Mesenchymal stem cell (in vitro differentiated cells and primary cell): ENCODE measurements around the gene SMARCD1. TPM values are rescaled to one million over a fixed set of nuclear protein-coding genes. Genes with fewer than 3 reads are reported as not detected.
A peak's percentile ranks its signal among the peaks of the same experiment; 100 is the strongest.

Source experiments
- DNase-seq: peaks from one replicate; pipeline ENCODE4 v3.0.0-alpha.2; 2013
- H2AFZ ChIP-seq: one replicate; pipeline ENCODE4 v1.6.1; 2013; ENCODE audit warnings: low read depth, mild to moderate bottlenecking, control low read depth, inconsistent platforms, low read length, moderate library complexity
- H2AK5ac ChIP-seq: 2 replicates; pipeline ENCODE4 v1.6.1; 2013; ENCODE audit warnings: low read length, moderate library complexity, mild to moderate bottlenecking, inconsistent platforms; ENCODE audit not compliant: severe bottlenecking
- H2BK120ac ChIP-seq: one replicate; pipeline ENCODE4 v1.6.1; 2013; ENCODE audit warnings: low read depth, mild to moderate bottlenecking, inconsistent platforms, low read length, moderate library complexity
- H2BK12ac ChIP-seq, 2 experiments: one replicate each; pipeline ENCODE4 v1.6.1; 2013; ENCODE audit warnings: inconsistent platforms in 2 of 2, low read length in 2 of 2, mild to moderate bottlenecking in 2 of 2, moderate library complexity in 2 of 2, control low read depth in 1 of 2
- H2BK15ac ChIP-seq: one replicate; pipeline ENCODE4 v1.6.1; 2013; ENCODE audit warnings: mild to moderate bottlenecking, low read depth, inconsistent platforms; ENCODE audit not compliant: poor library complexity, severe bottlenecking
- H2BK5ac ChIP-seq: 2 replicates; pipeline ENCODE4 v1.6.1; 2013; ENCODE audit warnings: low read depth, mild to moderate bottlenecking, low read length, control low read depth, inconsistent platforms; ENCODE audit not compliant: poor library complexity, severe bottlenecking
- H3K14ac ChIP-seq, 2 experiments: one replicate each; pipeline ENCODE4 v1.6.1; 2013; ENCODE audit warnings: inconsistent platforms in 2 of 2, low read length in 2 of 2, control low read depth in 1 of 2, mild to moderate bottlenecking in 1 of 2, moderate library complexity in 1 of 2
- H3K18ac ChIP-seq, 2 experiments: one replicate each; pipeline ENCODE4 v1.6.1; 2013; ENCODE audit warnings: inconsistent platforms in 2 of 2, low read length in 2 of 2, control low read depth in 1 of 2, low read depth in 1 of 2, mild to moderate bottlenecking in 1 of 2
- H3K23ac ChIP-seq, 2 experiments: one replicate each; pipeline ENCODE4 v1.6.1; 2013; ENCODE audit warnings: inconsistent platforms in 2 of 2, low read length in 2 of 2, mild to moderate bottlenecking in 2 of 2, moderate library complexity in 2 of 2, control low read depth in 1 of 2
- H3K27ac ChIP-seq: 2 replicates; pipeline ENCODE4 v1.5.1; 2013; ENCODE audit warnings: mild to moderate bottlenecking, moderate library complexity, low read length, control low read depth, inconsistent platforms; ENCODE audit not compliant: poor library complexity, severe bottlenecking
- H3K27me3 ChIP-seq, 2 experiments: 2 replicates each; pipeline versions ENCODE4 v1.6.1 to v1.7.0; 2013; ENCODE audit warnings: low read length in 2 of 2, mild to moderate bottlenecking in 2 of 2, moderate library complexity in 2 of 2, control low read depth in 1 of 2, inconsistent platforms in 1 of 2; ENCODE audit not compliant: control insufficient read depth in 1 of 2, insufficient read depth in 1 of 2
- H3K36me3 ChIP-seq, 2 experiments: 2 replicates each; pipeline versions ENCODE4 v1.6.1 to v1.7.0; 2013; ENCODE audit warnings: low read length in 2 of 2, control low read depth in 1 of 2, inconsistent platforms in 1 of 2, low read depth in 1 of 2, mild to moderate bottlenecking in 1 of 2; ENCODE audit not compliant: insufficient read depth in 2 of 2, control insufficient read depth in 1 of 2
- H3K4ac ChIP-seq, 2 experiments: one replicate each; pipeline ENCODE4 v1.6.1; 2013; ENCODE audit warnings: inconsistent platforms in 2 of 2, low read length in 2 of 2, mild to moderate bottlenecking in 2 of 2, moderate library complexity in 2 of 2, control low read depth in 1 of 2, low read depth in 1 of 2
- H3K4me1 ChIP-seq: 2 replicates; pipeline ENCODE4 v1.6.1; 2013; ENCODE audit warnings: low read depth, low read length, control low read depth; ENCODE audit not compliant: control insufficient read depth, insufficient read depth
- H3K4me2 ChIP-seq: 2 replicates; pipeline ENCODE4 v1.6.1; 2013; ENCODE audit warnings: low read length, mild to moderate bottlenecking, inconsistent platforms; ENCODE audit not compliant: poor library complexity, severe bottlenecking
- H3K4me3 ChIP-seq, 2 experiments: 2 replicates each; pipeline versions ENCODE4 v1.5.1 to v1.7.0; 2013; ENCODE audit warnings: low read length in 2 of 2, mild to moderate bottlenecking in 2 of 2, control low read depth in 1 of 2, low read depth in 1 of 2; ENCODE audit not compliant: insufficient read depth in 1 of 2
- H3K79me1 ChIP-seq: replicated peaks from 2 replicates; pipeline ENCODE4 v1.6.1; 2013; ENCODE audit warnings: mild to moderate bottlenecking, control low read depth, low read length, inconsistent platforms; ENCODE audit not compliant: poor library complexity, severe bottlenecking
- H3K9ac ChIP-seq: 2 replicates; pipeline ENCODE4 v1.7.0; 2013; ENCODE audit warnings: mild to moderate bottlenecking, low read length, moderate library complexity
- H3K9me3 ChIP-seq: 2 replicates; pipeline ENCODE4 v1.7.0; 2013; ENCODE audit warnings: mild to moderate bottlenecking, low read length; ENCODE audit not compliant: control insufficient read depth
- H4K8ac ChIP-seq: one replicate; pipeline ENCODE4 v1.6.1; 2013; ENCODE audit warnings: inconsistent platforms, mild to moderate bottlenecking, low read length, moderate library complexity
- H4K91ac ChIP-seq: one replicate; pipeline ENCODE4 v1.6.1; 2013; ENCODE audit warnings: mild to moderate bottlenecking, low read length, inconsistent platforms
- WGBS: methylation state at CpG from one replicate; pipeline ENCODE4 v1.1.7; 2013; ENCODE audit warnings: mixed read lengths; 5-methylcytosine and 5-hydroxymethylcytosine counted together
- polyA plus RNA-seq, 2 experiments: library from polyadenylated mRNA; stranded (reverse); fragments of 200-250 nt; gene quantifications; one replicate each; pipeline ENCODE4 v1.2.3, GENCODE V29; 2013

The SMARCD1 gene
- 38.9 TPM for polyA plus RNA-seq (2013, experiment 1 of 2)
- polyA plus RNA-seq (2013, experiment 2 of 2), result 37.6 TPM

DNA sequence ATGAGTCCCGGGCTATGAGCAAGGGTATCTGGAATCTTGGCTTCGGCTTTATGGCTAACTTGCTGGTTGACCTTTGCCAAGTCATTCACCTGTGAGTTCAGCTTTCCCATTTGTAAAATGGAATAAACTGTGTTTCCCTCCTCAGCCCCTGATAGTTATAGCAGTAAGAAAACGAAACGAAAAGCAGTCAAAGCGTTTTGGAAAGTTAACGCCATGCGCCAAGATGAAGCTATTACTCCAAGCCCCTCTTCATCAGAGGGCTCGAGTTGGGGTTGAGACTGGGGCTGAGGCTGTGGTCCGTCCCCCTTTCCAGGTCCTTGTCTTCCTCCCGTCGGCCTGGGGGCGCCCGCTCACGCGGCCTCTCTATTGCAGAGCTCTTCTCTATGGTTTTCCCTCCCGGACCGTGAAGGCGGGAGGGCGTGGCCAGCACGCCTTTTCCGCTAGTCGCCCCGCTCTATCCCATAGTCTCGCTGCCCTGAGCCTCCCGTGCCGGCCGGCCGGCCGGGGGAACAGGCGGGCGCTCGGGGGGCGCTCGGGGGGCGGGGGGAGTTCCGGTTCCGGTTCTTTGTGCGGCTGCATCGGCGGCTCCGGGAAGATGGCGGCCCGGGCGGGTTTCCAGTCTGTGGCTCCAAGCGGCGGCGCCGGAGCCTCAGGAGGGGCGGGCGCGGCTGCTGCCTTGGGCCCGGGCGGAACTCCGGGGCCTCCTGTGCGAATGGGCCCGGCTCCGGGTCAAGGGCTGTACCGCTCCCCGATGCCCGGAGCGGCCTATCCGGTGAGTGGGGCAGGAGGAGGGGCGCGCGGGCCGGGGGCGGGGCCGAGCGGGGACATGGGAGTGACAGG is at the start of gene SMARCD1:
TSS of gene SMARCD1 (plus strand) at position 568 of the 840 bp plus-strand sequence. CDS start at position 596, 28 bp downstream.
- H2BK12ac ChIP-seq, result no peak within 1 kb of the TSS
- H2BK15ac ChIP-seq, result peak within 1 kb of the TSS; percentile 50
- peak within 1 kb of the TSS; percentile 69 for H2BK120ac ChIP-seq
- H3K23ac ChIP-seq, result no peak within 1 kb of the TSS
- no peaks in the 10 kb centered on the region for H3K9me3 ChIP-seq
- peak within 1 kb of the TSS; percentile 97 for H4K8ac ChIP-seq
- H2AK5ac ChIP-seq, result peak within 1 kb of the TSS; percentile 70
- H3K18ac ChIP-seq, result peak within 1 kb of the TSS; percentile 23 to 70
- H3K14ac ChIP-seq, result no peak within 1 kb of the TSS
- peak within 1 kb of the TSS; percentile 77 to 99 for H3K4me3 ChIP-seq
- H3K79me1 ChIP-seq, result peaks cover 11% of the 10 kb centered on the region
- WGBS, result 2% methylated on average over 48 of the region's 69 CpGs
- peaks cover 22 to 28% of the 10 kb centered on the region in 2 experiments for H3K36me3 ChIP-seq
- H2BK5ac ChIP-seq, result no peak within 1 kb of the TSS
- H3K27ac ChIP-seq, result peak within 1 kb of the TSS; percentile 85
- no peaks in the 10 kb centered on the region for H3K27me3 ChIP-seq
- peak within 1 kb of the TSS; percentile 70 to 89 for H3K4ac ChIP-seq
- DNase-seq, result peak; percentile 90
- peaks cover 11% of the 10 kb centered on the region for H3K4me1 ChIP-seq
- H2AFZ ChIP-seq, result no peak within 1 kb of the TSS
- H3K9ac ChIP-seq, result peak within 1 kb of the TSS; percentile 98
- no peak within 1 kb of the TSS for H4K91ac ChIP-seq
- peak within 1 kb of the TSS; percentile 75 for H3K4me2 ChIP-seq

DNA sequence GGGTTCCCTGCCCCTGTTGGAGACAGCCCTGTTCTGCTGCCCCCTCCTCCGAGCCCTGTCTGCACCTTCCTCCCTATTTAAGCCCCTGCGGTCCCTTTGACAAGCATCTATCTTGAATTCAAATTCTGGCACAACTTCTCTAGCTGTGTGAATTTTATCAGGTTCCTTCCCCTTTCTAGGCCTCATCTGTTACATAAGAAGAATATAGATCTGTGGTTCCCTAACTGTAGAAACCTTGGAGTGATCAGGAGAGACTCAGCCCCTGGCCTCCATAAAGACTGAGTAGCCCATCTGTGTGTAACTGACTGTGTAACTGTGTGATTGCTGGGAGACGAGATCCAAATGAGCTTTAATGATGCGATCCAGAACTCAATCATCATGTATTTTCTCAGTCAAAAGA is 46.8 kb upstream of the SMARCD1 start:
- H2BK12ac ChIP-seq, result no peak overlapping the region

DNA sequence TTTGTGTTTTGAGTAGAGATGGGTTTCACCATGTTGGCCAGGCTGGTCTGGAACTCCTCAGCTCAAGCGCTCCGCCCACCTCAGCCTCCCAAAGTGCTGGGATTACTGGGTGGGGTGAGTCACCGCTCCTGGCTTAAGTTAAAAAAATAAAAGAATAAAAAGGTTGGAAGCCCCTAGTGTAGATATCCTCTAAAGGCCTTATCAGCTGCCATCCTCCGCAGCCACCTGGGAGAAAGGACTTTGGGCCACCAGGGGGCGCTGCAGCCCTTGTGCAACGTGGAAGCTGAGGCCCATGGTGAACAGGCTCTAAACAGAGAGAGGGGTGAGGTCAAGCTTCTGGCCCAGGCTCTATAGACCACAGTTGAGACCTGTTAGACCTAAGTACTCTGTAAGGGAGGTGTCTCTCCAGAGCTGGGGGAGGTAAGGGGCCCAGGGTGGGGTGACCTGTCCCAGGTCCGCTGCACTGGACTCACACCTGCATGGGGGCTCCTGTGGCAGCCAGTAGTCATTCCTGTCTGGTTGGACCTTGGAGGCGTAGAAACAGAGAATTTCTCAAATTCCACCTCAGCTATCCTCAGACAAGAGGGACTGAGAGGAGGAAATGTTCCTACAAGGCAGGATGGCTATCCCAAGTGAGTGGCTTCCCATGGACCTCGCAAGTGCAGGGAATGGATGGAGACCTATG is 45.8 kb upstream of the SMARCD1 start:
- DNase-seq, result peak; percentile 71
- H3K27ac ChIP-seq, result no peak overlapping the region
- no peaks in the 10 kb centered on the region for H3K9me3 ChIP-seq
- no peak overlapping the region for H2BK5ac ChIP-seq
- no peak overlapping the region for H2BK15ac ChIP-seq
- no peak overlapping the region for H4K91ac ChIP-seq
- H2BK120ac ChIP-seq, result no peak overlapping the region
- peak overlapping the region; percentile 27 for H3K9ac ChIP-seq
- no peak overlapping the region for H3K14ac ChIP-seq
- H3K4me2 ChIP-seq, result no peak overlapping the region
- 50% methylated on average over 9 of the region's 9 CpGs for WGBS
- no peak overlapping the region for H3K4me3 ChIP-seq
- H3K18ac ChIP-seq, result no peak overlapping the region
- H3K4me1 ChIP-seq, result peaks cover 2% of the 10 kb centered on the region
- H3K4ac ChIP-seq, result no peak overlapping the region
- no peak overlapping the region for H2AK5ac ChIP-seq
- no peak overlapping the region for H2BK12ac ChIP-seq
- H4K8ac ChIP-seq, result no peak overlapping the region
- no peak overlapping the region for H2AFZ ChIP-seq
- H3K27me3 ChIP-seq, result no peaks in the 10 kb centered on the region
- H3K23ac ChIP-seq, result no peak overlapping the region
- H3K79me1 ChIP-seq, result no peaks in the 10 kb centered on the region
- H3K36me3 ChIP-seq, result no peaks in the 10 kb centered on the region

More for the DNA sequence above, 46.8 kb upstream of the SMARCD1 start:
- 92% methylated on average over 2 of the region's 4 CpGs for WGBS
- H3K9ac ChIP-seq, result no peak overlapping the region
- no peaks in the 10 kb centered on the region for H3K9me3 ChIP-seq
- H3K4ac ChIP-seq, result no peak overlapping the region
- no peak overlapping the region for H4K8ac ChIP-seq
- H2BK120ac ChIP-seq, result no peak overlapping the region
- no peak overlapping the region for H2AFZ ChIP-seq
- H3K27ac ChIP-seq, result no peak overlapping the region
- no peak overlapping the region for H3K18ac ChIP-seq
- H3K79me1 ChIP-seq, result no peaks in the 10 kb centered on the region
- H2AK5ac ChIP-seq, result no peak overlapping the region
- H3K14ac ChIP-seq, result no peak overlapping the region
- H2BK15ac ChIP-seq, result no peak overlapping the region
- no peaks in the 10 kb centered on the region for H3K36me3 ChIP-seq
- no peaks in the 10 kb centered on the region for H3K27me3 ChIP-seq
- no peak overlapping the region for H2BK5ac ChIP-seq
- H3K23ac ChIP-seq, result no peak overlapping the region
- DNase-seq, result no peak
- no peak overlapping the region for H3K4me2 ChIP-seq
- no peak overlapping the region for H3K4me3 ChIP-seq
- H4K91ac ChIP-seq, result no peak overlapping the region
- H3K4me1 ChIP-seq, result peaks cover 2% of the 10 kb centered on the region

DNA sequence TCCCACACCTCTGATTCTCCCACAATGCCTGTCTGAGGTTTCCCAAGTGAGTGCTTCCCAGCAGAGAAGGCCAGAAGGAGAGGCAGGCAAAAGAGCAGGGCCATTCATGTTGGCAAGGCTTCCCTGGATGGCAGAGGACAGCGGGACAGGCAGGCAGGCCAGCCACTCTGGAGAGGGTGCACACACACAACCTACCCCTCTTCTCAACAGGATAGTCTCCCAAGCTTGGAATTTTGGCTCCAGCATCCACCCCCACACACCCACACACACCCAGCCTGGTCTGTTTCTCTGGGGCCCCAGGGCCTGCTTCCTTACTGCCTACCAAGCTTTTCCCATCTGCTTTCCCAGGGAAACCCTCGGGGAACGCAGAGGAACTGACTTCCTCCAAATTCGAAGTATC is 44.5 kb upstream of the SMARCD1 start:
- Histone ChIP-seq H2AK5ac (no peak overlapping the region), H3K4me3 (no peak overlapping the region), H3K27me3 (no peaks in the 10 kb centered on the region), H3K79me1 (no peaks in the 10 kb centered on the region), H4K8ac (no peak overlapping the region), H3K4ac (no peak overlapping the region), H3K18ac (no peak overlapping the region), H2BK12ac (no peak overlapping the region), H4K91ac (no peak overlapping the region), H3K9me3 (no peaks in the 10 kb centered on the region), H3K4me1 (peaks cover 2% of the 10 kb centered on the region), H3K14ac (no peak overlapping the region), H3K36me3 (no peaks in the 10 kb centered on the region), H2BK120ac (no peak overlapping the region), H3K9ac (no peak overlapping the region), H3K27ac (no peak overlapping the region), H2BK5ac (no peak overlapping the region), H2BK15ac (no peak overlapping the region), H3K4me2 (no peak overlapping the region), H3K23ac (no peak overlapping the region), H2AFZ (no peak overlapping the region)
- DNase-seq, result no peak
- 72% methylated on average over 4 of the region's 4 CpGs for WGBS
